Hematopoietic multipotent progenitor cell treated with erythropoietin and hydrocortisone succinate and interleukin-3 and kit ligand, for 8 days (in vitro differentiated cells): ENCODE data around the gene CCDC9B.

Experiments used
- DNase-seq: peaks from one replicate; pipeline ENCODE4 v3.0.0-alpha.2; 2015

Gene CCDC9B

GRCh38 chr15:40340740-40341400, at the start of gene CCDC9B:
Gene CCDC9B, minus strand, starts transcription at chr15:40340939. Its CDS starts 120 bp downstream, at chr15:40340819.
- DNase-seq = peak; percentile 90

- DNase-seq = no peak
Observed at GRCh38 chr15:40389824-40390595, 49.3 kb upstream of the CCDC9B start.

- DNase-seq = no peak
Observed at GRCh38 chr15:40388941-40389823, 48.4 kb upstream of the CCDC9B start.

- DNase-seq = no peak
Observed at GRCh38 chr15:40386480-40386879, 45.7 kb upstream of the CCDC9B start.

- DNase-seq = peak; percentile 96
Observed at GRCh38 chr15:40382580-40383456, 42.1 kb upstream of the CCDC9B start, which contains the start of gene KNSTRN. Gene KNSTRN, plus strand, starts transcription at chr15:40382721. Its CDS starts 115 bp downstream, at chr15:40382836.

GRCh38 chr15:40381818-40382529, 41.2 kb upstream of the CCDC9B start:
- no peak for DNase-seq

GRCh38 chr15:40380636-40381035, 39.9 kb upstream of the CCDC9B start:
- DNase-seq = no peak

GRCh38 chr15:40379853-40380252, 39.1 kb upstream of the CCDC9B start:
- DNase-seq = no peak

- peak; percentile 42 for DNase-seq
Observed at GRCh38 chr15:40379374-40379773, 38.6 kb upstream of the CCDC9B start.

- no peak for DNase-seq
Observed at GRCh38 chr15:40377606-40378005, 36.9 kb upstream of the CCDC9B start.

- DNase-seq = no peak
Observed at GRCh38 chr15:40372981-40373380, 32.2 kb upstream of the CCDC9B start.

GRCh38 chr15:40369971-40370370, 29.2 kb upstream of the CCDC9B start:
- DNase-seq = no peak

- no peak for DNase-seq
Observed at GRCh38 chr15:40369474-40369869, 28.7 kb upstream of the CCDC9B start.

GRCh38 chr15:40368719-40369473, 28.2 kb upstream of the CCDC9B start:
- DNase-seq = no peak

- peak; percentile 92 for DNase-seq
Observed at GRCh38 chr15:40367686-40368611, 27.2 kb upstream of the CCDC9B start.

GRCh38 chr15:40367371-40367685, 26.6 kb upstream of the CCDC9B start:
- no peak for DNase-seq

GRCh38 chr15:40366457-40367370, 26.0 kb upstream of the CCDC9B start:
- peak; percentile 59 for DNase-seq

GRCh38 chr15:40365624-40366456, 25.1 kb upstream of the CCDC9B start:
- no peak for DNase-seq
